Medulla oblongata (tissue), 1 donor: ENCODE results near the gene ADM2.

Experiments
- DNase-seq: peaks from one replicate; pipeline ENCODE4 v3.0.0-alpha.2; 2015; ENCODE audit errors: extremely low spot score

The ADM2 gene

DNA sequence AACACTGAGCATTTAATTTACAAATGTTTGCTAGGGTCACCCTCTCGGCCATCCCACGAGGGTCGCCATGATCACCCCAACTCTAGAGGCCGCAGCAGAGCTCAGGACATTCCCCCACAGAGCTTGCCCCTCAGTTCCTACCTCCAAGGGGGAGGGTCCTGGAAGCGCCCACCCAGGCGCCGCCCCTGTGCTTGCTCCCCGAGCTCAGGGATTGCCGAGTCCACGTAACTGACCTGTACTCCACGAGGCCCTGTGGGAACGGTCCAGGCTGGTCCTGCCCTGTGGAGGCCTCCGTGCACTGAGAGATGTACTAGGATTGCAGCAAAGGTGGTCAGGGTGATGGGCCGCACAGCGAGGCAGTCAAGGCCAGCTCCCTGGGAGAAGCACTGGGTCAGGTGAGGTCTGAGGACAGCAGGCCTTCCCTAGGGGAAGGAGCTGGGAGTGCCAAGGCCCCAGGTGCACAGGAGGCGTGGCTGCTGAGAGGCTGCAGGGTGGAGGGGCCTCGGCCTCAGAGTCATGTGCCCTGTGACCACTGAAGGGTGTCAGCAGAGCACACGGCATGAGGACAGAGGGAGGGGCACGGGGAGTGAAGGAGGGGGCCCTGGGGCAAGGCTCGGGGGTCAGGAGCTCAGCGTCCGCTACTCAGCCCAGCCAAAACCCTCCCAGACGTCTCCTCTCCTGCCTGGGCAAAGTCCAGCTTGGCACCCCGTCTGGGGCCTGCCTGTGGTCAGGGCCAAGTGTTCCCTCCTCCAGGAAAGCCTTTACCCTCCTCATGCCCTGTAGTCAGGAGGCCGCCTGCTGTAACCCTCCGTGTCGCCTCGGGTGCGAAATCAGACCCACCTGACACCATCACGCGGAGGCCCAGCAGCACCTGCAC is 2.9 kb downstream of the ADM2 start:
- DNase-seq, result no peak

DNA sequence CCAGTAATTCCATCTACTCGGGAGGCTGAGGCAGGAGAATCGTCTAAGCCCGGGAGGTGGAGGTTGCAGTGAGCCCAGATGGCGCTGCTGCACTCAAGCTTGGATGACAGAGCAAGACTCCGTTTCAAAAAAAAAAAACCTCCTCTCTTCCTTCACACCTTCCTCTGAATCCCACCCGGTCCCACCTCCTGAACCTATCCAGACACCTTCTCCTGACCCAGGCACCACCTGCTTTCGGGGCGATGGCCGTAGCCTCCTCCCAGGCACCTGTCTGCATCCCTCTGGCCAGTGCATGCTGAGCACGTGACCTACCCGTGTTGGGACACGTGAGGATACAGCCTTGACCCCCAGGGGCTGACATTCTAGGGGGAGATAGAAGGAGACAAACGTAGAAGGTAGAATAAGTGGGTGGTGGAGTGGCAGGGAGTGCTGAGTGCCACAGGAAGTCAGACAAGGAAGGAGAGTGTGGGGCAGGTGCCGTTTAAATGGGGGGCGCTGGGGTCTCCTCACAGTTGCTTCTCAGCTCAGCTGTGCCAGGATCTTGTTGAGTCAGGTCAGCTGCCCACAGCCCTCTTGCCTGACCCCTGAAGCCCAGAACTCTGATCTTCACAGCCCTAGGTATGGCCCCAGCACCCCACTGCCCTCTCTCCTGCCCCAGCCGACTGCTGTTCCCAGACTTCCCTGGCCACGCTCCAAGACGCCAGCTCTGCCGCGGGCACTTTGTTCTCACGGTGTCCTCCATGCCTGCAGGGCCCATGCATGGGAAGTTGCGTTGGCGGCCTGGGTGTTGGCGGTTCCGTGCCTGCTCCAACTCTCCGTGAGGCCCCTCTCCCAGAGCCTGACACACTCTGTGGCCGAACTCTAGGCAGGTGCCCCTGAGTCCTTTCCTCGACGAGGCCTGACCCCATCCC is 4.1 kb downstream of the ADM2 start:
- DNase-seq, result no peak

DNA sequence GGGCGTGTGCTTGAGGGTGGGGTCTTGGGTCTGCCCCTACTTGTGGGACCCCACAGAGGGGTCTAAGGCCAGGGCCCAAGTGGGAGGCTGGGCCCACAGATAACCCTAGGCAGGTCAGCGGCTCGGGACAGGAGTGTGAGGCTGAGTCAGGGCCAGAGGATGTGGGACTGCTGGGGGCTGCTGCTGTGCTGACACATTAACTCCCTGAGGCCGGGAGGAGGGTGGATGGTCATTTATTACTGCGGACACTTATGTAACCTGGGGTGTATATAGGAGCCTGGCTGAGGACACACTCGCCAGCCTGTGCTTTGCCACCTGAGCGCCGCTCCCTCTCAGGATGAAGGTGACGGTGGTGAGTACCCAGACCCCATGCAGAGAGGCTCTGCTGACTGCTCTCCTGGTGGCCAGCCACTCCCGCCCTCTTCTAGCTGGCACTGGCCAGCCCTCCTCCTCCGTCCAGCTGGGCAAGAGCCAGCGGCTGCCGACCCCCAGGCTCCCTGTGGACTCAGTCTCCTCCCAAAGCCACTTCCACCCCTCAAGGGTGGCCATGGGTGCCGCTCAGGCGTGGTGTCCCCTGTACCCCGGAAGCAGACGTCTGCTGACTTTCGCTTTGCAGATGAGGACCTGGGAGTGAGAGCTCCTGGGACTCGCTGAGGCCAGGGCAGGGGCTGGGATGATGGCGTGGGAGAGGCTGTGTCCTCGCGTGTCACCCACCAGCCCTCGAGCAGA is 5.4 kb downstream of the ADM2 start, which contains the start of gene MIOX:
TSS of gene MIOX (plus strand) at position 299 of the 729 bp plus-strand sequence. CDS start at position 338, 39 bp downstream.
- DNase-seq, result no peak

GRCh38 chr22:50487290-50488005 is 6.1 kb downstream of the ADM2 start:
- no peak for DNase-seq

DNA sequence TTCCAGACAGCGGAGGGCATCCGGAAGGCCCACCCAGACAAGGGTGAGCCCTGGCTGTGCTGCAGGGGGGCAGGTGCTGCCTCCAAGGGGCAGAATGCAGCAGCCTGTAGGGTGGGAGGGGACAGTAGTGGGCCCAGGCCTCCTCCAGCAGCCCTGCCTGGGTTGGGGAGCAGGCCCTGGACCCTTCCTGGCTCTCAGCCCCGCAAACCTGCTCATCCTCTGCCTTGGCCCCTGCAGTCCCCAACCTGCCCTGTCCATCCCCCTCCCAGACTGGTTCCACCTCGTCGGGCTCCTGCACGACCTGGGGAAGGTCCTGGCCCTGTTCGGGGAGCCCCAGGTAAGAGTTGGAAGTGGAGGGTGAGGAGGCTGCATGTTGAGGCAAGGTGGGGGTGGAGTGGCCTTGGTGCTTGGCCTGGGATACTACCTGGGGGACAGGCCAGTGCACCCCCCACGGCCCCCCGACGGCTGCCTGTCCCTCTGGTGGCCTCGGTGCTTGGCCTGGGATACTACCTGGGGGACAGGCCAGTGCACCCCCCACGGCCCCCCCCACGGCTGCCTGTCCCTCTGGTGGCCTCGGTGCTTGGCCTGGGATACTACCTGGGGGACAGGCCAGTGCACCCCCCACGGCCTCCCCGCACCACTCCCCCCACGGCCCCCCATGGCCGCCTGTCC is 6.8 kb downstream of the ADM2 start:
- no peak for DNase-seq

DNA sequence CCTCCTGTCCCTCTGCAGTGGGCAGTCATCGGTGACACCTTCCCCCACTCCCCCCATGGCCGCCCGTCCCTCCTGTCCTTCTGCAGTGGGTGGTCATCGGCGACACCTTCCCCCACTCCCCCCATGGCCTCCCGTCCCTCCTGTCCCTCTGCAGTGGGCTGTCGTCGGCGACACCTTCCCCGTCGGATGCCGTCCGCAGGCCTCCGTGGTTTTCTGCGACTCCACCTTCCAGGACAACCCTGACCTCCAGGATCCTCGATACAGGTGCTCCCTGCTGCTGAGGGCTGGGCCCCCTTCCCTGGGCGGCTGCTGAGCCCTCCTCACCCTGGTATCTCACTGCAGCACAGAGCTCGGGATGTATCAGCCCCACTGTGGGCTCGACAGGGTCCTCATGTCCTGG is 7.5 kb downstream of the ADM2 start:
- DNase-seq, result no peak

DNA sequence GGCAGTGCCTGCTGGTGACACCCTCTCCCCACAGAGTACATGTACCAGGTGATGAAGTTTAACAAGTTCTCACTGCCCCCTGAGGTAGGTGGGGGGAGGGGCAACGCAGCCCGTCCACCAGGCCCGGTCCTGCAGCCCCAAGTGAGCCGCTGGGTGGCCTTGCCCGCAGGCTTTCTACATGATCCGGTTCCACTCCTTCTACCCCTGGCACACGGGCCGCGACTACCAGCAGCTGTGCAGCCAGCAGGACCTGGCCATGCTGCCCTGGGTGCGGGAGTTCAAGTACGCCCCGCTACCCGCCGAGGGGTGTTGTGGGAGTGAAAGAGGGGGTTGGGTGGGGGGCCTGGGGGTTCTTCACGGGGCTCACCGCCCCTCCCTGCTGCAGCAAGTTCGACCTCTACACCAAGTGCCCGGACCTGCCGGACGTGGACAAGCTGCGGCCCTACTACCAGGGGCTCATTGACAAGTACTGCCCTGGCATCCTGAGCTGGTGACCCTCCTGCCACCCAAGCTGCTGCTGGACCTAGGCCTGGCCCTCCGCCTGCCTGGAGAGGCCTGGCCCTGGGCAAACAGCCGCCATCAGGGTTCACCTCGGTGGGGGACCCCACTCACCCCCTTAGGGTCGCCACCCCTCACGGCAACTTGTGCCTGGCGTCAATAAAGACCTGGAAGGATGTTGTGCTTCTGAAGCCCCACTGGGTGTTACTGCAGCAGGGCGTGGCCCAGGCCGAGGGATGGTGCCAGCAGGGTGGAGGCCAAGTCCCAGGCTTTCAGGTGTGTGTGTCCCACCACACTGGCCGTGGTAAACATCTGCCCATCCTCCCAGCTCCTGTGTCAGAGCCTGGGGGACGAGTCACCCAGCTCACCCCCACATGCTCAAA is 8.3 kb downstream of the ADM2 start:
- no peak for DNase-seq

- DNase-seq, result no peak
These were observed 9.4 kb downstream of the ADM2 start for GRCh38 chr22:50490531-50491308.

DNA sequence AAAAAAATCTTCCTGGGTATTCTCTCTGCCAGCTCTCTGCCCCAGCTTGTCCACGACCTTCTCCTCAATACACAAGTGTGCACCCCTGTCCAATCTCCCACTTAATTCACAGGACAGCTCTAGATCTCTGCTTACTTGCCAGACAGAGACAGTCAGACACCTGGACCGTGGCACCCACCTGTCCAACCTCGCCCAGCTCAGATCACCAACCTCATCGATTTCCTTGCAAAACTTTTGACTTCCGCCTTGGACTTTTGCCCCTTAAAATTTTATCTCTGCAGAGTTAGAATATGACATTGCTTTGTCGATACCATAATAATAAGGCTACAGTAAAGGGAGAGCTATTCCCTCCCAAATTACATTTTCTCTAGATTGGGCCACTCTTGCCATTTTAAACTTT is 15.8 kb downstream of the ADM2 start:
- no peak for DNase-seq

DNA sequence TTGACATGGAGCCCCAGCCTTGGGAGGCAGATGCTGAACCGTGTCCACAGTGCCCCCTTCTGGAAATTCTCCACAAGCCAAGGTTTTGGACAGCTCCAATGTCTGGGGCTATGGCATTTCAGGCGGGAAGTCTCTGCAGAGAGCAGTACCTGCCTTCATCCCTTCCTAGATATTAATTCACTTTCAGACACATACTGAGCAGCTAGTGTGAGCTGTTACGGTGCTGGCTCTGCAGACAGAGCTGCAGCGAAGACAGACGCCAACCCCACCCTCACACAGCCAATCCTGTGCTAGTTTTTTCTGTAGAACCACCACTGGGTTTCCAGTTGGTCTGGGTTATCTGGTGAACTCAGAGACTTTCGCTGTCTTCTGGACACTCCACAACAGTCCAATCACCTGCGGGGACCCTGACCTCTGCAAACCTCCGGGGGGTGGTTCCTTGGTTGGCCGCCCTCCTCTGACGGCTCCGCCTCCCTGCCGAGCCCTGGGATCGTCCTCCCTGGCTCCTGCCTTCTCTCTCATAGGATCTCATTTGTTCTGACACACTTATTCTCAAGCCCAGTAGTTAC is 17.1 kb downstream of the ADM2 start:
- peak; percentile 80 for DNase-seq

DNA sequence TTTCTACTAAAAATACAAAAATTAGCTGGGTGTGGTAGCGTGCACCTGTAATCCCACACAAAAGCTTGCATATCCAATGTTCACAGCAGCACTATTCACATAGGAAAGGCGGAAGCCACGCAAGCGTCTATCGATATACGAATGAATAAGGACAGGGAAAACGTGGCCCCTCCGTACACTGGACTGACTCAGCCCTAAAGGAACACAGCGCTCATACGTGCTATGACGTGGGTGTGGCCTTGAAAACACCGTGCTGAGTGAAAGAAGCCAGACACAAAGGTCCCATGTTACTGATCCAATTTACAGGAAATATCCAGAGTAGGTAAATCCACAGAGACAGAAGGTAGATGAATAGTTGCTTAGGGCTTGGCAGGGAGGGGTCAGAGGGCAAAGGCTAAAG is 19.1 kb downstream of the ADM2 start:
- no peak for DNase-seq

DNA sequence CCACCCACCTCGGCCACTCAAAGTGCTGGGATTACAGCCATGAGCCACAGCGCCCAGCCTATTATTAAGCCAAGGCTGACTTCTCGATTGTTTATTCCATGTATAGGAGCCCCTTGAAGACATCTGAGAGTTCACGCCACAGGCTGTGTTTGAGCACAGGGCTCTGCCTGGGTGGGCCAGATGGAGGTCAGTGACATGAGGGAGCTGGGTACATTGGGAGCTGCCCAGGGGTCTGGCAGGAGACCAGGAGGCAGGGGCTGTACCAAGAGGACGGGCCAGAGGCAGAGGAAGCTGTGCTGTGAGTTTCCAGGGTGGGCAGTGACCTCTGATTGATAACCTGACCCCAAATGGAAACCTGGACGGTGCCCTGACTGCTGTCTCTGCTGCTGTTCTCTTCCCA is 20.8 kb downstream of the ADM2 start:
- DNase-seq, result no peak

- no peak for DNase-seq
These were observed 21.5 kb downstream of the ADM2 start for GRCh38 chr22:50502628-50503474.

DNA sequence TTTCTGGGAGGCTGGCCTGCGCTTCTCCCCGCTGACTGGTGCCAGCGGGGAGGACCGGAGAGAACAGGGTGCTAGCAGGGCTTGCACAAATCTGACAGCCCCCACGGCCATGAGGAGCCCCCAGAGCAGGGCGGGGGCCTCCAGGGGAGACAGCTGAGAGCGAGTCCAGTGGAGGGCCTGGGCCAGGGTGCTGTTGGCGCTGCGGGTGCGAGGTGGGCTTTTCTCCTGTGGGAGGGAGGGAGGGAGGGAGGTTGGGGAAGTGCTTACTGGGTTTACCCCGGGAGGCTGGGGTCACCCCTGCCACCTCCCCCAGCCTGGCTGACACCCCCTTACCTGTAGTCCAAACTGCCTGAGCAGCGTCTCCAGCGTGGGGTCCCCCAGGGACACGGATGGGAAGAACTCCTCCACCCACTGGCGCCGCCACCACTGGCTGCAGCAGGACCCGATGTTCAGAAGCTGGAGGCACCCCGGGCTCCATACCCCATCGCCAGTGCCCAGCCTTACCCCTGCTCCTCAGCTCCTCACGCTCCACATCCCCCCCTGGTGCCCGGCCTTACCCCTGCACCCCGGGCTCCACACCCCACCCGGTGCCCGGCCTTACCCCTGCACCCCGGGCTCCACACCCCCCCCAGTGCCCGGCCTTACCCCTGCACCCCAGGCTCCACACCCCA is 22.3 kb downstream of the ADM2 start:
- DNase-seq, result no peak

- no peak for DNase-seq
These were observed 23.2 kb downstream of the ADM2 start for GRCh38 chr22:50504369-50505211.

DNA sequence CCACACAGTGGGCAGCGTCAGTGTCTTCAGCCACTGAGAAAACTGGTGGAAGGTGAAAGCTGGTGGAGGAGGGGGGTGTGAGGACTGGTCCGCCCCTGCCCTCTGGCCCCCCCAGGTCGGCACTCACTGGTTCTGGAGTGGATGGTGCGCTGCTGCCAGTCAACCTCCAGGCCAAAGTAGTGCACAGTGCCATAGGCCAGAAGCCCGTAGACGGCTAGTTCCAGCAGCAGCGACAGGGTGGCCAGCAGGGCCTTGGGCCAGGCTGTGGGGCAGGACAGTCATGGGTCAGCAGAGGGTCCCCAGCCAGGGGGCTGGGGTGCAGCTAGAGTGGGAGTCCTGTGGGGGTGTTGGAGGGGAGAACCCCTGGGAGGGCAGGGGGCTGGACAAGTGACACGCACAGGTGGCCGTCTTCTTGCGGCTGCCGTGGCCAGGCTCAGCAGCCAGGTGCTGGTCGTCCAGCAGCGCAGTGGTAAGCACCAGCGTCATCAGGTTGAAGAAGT is 24.0 kb downstream of the ADM2 start:
- DNase-seq, result no peak
